Uterus (tissue), 4 donors: ENCODE results near the gene AMACR. TPM values are rescaled to one million over a fixed set of nuclear protein-coding genes. Genes with fewer than 3 reads are reported as not detected.

ENCODE experiments used
- DNase-seq, 2 donors: peaks; one replicate each; pipeline ENCODE4 v3.0.0-alpha.2; 2019 to 2020
- H3K27ac ChIP-seq, 2 donors: fragments of 200-600 bp; sonication (generic); 1 replicate in 1 of 2; 2 replicates in 1 of 2; pipeline ENCODE4 v1.5.1; 2016 to 2018
- H3K27me3 ChIP-seq, 2 donors: fragments of 200-600 bp; sonication (generic); one replicate each; pipeline ENCODE4 v1.5.1; 2018 to 2019; ENCODE audit warnings: control low read depth in 1 of 2
- H3K36me3 ChIP-seq, 2 donors: fragments of 200-600 bp; sonication (generic); one replicate each; pipeline ENCODE4 v1.5.1; 2019; ENCODE audit warnings: control low read depth in 1 of 2
- H3K4me1 ChIP-seq, 2 donors: fragments of 200-600 bp; sonication (generic); one replicate each; pipeline ENCODE4 v1.5.1; 2018 to 2019; ENCODE audit warnings: control low read depth in 1 of 2
- H3K4me3 ChIP-seq, 2 donors: fragments of 200-600 bp; sonication (generic); 1 replicate in 1 of 2; 2 replicates in 1 of 2; pipeline ENCODE4 v1.5.1; 2018 to 2019; ENCODE audit warnings: mild to moderate bottlenecking in 1 of 2
- H3K9me3 ChIP-seq, 2 donors: fragments of 200-600 bp; sonication (generic); one replicate each; pipeline ENCODE4 v1.5.1; 2019; ENCODE audit warnings: control low read depth in 1 of 2
- POLR2A ChIP-seq, 2 donors: fragments of 450-650 bp; IDR thresholded peaks; one replicate each; pipeline ENCODE4 v1.6.1; 2016; ENCODE audit warnings: antibody characterized with exemption in 2 of 2, mild to moderate bottlenecking in 1 of 2, moderate library complexity in 1 of 2
- intact Hi-C: fragments of 100-400 bp; cut with DNase I; formaldehyde crosslinking; loops from one replicate; pipeline ENCODE4 v1.15.1; 2023; ENCODE audit warnings: low total_unique reads
- total RNA-seq, 4 donors: library from RNA; depleted of rRNA in 3 of 4; stranded (reverse); fragments of >200 nt in 3 of 4; gene quantifications; one replicate each; pipeline versions ENCODE4 v1.1.0 to v1.2.4, GENCODE V29; 2014 to 2023
- TF ChIP-seq, protein P1 (sequence below), 4 experiments: fragments of 200-600 bp in 2 of 4; fragments of 450-650 bp in 2 of 4; sonication (generic) in 2 of 4; IDR thresholded peaks; one replicate each; pipeline ENCODE4 v1.5.1; 2016 to 2019; ENCODE audit warnings: antibody characterized with exemption in 4 of 4, mild to moderate bottlenecking in 2 of 4, moderate library complexity in 1 of 4
- donor health status: DM: yes; HTN: yes; CAD: no.

The AMACR gene
- total RNA-seq, 4 donors from 2014 or later = 7.9 to 14.9 (median 9.0) TPM

DNA sequence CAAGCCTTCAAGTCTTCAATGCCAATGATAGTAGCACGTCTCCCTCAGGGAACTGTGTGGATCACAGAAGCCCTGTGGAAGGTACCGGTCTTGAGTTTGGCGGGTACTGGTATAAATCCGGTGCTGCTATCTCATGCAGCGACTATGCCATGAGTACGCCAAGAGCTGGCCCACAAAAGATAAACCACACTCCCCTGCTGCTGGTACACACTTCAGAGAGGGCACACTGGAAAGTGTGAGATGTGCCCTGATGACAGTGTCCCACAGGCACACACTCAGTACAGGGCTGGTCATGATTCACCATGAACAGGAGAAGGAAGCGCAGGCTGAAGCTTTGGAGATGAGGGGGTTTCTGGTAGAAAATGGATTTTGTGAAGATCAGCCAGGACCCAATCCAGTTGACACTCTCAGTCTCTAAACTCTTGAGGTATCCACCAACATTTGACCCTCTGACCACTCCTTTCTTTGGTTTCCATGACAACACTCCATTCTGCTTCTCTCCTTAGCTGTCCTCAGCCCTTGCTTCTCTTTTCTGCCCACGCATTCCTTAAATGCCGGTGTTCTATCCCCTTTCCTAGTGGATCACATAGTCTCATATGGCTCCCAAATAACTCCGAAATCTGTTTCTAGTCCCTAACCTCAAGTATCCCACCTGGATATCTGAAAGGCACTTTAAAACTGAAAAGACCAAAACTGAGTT, 5.1 kb downstream of the AMACR start:
- no peak for DNase-seq

DNA sequence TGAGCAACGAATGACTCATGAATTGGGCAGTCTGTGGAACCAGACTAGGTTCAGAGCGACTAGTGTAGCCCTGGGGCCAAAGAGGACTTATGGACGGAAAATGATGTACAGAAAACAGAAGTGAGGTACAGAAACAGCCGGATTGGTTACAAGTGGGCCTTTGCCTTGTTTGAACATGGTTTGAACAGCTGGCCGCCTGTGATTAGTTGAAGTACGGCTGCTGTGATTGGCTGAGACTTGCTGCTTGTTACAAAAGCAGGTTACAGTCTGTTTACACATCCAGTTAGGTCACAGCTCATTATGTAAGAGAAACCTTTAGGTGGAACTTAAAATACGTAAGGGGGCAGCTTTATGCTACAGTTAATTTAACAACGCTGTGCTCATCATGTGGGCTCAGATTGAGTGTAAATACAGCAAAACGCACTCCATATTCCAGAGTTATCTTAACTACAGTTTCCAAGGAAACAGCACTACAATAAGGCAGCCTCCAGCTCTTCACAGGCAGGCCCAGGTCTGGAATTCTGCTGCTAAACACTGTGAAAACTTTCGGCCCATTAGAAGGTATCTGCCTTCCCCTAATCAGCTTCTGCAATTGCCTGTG, 6.5 kb downstream of the AMACR start:
- DNase-seq = no peak
- Histone ChIP-seq H3K4me3 (no peak overlapping the region), H3K4me1 (peaks cover 0 to 2% of the 10 kb centered on the region in 2 donors), H3K27ac (no peak overlapping the region), H3K36me3 (no peaks in the 10 kb centered on the region), H3K9me3 (no peaks in the 10 kb centered on the region), H3K27me3 (no peaks in the 10 kb centered on the region)
- intact Hi-C loops = no loop called here
- TF ChIP-seq POLR2A (IDR thresholded peaks at IDR 0.05) = no peak
- TF ChIP-seq, protein P1, sequence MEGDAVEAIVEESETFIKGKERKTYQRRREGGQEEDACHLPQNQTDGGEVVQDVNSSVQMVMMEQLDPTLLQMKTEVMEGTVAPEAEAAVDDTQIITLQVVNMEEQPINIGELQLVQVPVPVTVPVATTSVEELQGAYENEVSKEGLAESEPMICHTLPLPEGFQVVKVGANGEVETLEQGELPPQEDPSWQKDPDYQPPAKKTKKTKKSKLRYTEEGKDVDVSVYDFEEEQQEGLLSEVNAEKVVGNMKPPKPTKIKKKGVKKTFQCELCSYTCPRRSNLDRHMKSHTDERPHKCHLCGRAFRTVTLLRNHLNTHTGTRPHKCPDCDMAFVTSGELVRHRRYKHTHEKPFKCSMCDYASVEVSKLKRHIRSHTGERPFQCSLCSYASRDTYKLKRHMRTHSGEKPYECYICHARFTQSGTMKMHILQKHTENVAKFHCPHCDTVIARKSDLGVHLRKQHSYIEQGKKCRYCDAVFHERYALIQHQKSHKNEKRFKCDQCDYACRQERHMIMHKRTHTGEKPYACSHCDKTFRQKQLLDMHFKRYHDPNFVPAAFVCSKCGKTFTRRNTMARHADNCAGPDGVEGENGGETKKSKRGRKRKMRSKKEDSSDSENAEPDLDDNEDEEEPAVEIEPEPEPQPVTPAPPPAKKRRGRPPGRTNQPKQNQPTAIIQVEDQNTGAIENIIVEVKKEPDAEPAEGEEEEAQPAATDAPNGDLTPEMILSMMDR (IDR thresholded peaks at IDR 0.05) = no peak

More for the DNA sequence above, 5.1 kb downstream of the AMACR start:
- no peak for TF ChIP-seq POLR2A (IDR thresholded peaks at IDR 0.05)
- TF ChIP-seq, protein P1 (IDR thresholded peaks at IDR 0.05) = no peak
- H3K9me3 ChIP-seq = no peaks in the 10 kb centered on the region
- intact Hi-C loops = no loop called here
- no peak overlapping the region for H3K27ac ChIP-seq
- H3K27me3 ChIP-seq = no peaks in the 10 kb centered on the region
- peaks cover 0 to 8% of the 10 kb centered on the region in 2 donors for H3K4me1 ChIP-seq
- no peaks in the 10 kb centered on the region for H3K36me3 ChIP-seq
- H3K4me3 ChIP-seq = no peak overlapping the region

- DNase-seq = no peak
- Histone ChIP-seq H3K36me3 (no peaks in the 10 kb centered on the region), H3K27me3 (no peaks in the 10 kb centered on the region), H3K9me3 (no peaks in the 10 kb centered on the region), H3K27ac (no peak overlapping the region), H3K4me3 (no peak overlapping the region), H3K4me1 (no peaks in the 10 kb centered on the region)
- intact Hi-C loops = loop anchor here (10.0 kb wide), 1 partner anchor 465 kb away; no protein-coding TSS in a partner anchor
- no peak for TF ChIP-seq POLR2A (IDR thresholded peaks at IDR 0.05)
- TF ChIP-seq, protein P1 (IDR thresholded peaks at IDR 0.05) = no peak
Observed at GRCh38 chr5:33999978-34000377, 7.9 kb downstream of the AMACR start.

- H3K27me3 ChIP-seq = no peaks in the 10 kb centered on the region
- no peak overlapping the region for H3K27ac ChIP-seq
- no peaks in the 10 kb centered on the region for H3K9me3 ChIP-seq
- H3K36me3 ChIP-seq = no peaks in the 10 kb centered on the region
- intact Hi-C loops = loop anchor here (10.0 kb wide), 1 partner anchor 467 kb away; no protein-coding TSS in a partner anchor
- no peak for TF ChIP-seq POLR2A (IDR thresholded peaks at IDR 0.05)
- TF ChIP-seq, protein P1 (IDR thresholded peaks at IDR 0.05) = peak; percentile 53 to 68 (median 60)
- DNase-seq = peak; percentile 42 to 66
- H3K4me3 ChIP-seq = no peak overlapping the region
- no peaks in the 10 kb centered on the region for H3K4me1 ChIP-seq
Observed at GRCh38 chr5:33997331-33997983, 10.4 kb downstream of the AMACR start.

GRCh38 chr5:33995865-33996264, 12.0 kb downstream of the AMACR start:
- Histone ChIP-seq H3K27ac (no peak overlapping the region), H3K27me3 (no peaks in the 10 kb centered on the region), H3K4me3 (no peak overlapping the region), H3K36me3 (no peaks in the 10 kb centered on the region), H3K4me1 (no peaks in the 10 kb centered on the region), H3K9me3 (no peaks in the 10 kb centered on the region)
- no peak for TF ChIP-seq POLR2A (IDR thresholded peaks at IDR 0.05)
- TF ChIP-seq, protein P1 (IDR thresholded peaks at IDR 0.05) = no peak
- intact Hi-C loops = loop anchor here (10.0 kb wide), 1 partner anchor 469 kb away; no protein-coding TSS in a partner anchor
- no peak for DNase-seq
